ENCODE data around the gene SLC7A10. TPM values are rescaled to one million over a fixed set of nuclear protein-coding genes. Genes with fewer than 3 reads are reported as not detected.

SLC7A10 gene
- total RNA-seq, 4 donors from 2014 or later: not detected

GRCh38 chr19:33271246-33272021, 45.8 kb upstream of the SLC7A10 start:
- intact Hi-C loops (cut with DNase I; ENCODE audit: low total_unique reads): no loop called here
- H3K4me3 ChIP-seq: no peak overlapping the region
- no peak overlapping the region for H3K27ac ChIP-seq
- no peak for DNase-seq
- no peak for ATAC-seq
- no peaks in the 10 kb centered on the region for H3K27me3 ChIP-seq
- no peaks in the 10 kb centered on the region for H3K36me3 ChIP-seq
- H3K4me1 ChIP-seq: no peaks in the 10 kb centered on the region
- H3K9me3 ChIP-seq: no peaks in the 10 kb centered on the region
- in situ Hi-C loops (cut with MboI; ENCODE audit: low sequenced_read_pairs in 4 of 4): no loop called here
- no peak for TF ChIP-seq POLR2A (IDR thresholded peaks at IDR 0.05)
- TF ChIP-seq, protein P1, sequence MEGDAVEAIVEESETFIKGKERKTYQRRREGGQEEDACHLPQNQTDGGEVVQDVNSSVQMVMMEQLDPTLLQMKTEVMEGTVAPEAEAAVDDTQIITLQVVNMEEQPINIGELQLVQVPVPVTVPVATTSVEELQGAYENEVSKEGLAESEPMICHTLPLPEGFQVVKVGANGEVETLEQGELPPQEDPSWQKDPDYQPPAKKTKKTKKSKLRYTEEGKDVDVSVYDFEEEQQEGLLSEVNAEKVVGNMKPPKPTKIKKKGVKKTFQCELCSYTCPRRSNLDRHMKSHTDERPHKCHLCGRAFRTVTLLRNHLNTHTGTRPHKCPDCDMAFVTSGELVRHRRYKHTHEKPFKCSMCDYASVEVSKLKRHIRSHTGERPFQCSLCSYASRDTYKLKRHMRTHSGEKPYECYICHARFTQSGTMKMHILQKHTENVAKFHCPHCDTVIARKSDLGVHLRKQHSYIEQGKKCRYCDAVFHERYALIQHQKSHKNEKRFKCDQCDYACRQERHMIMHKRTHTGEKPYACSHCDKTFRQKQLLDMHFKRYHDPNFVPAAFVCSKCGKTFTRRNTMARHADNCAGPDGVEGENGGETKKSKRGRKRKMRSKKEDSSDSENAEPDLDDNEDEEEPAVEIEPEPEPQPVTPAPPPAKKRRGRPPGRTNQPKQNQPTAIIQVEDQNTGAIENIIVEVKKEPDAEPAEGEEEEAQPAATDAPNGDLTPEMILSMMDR (IDR thresholded peaks at IDR 0.05 in 4 of 5, conservative IDR thresholded peaks at IDR 0.05 in 1 of 5): no peak

- no peak for DNase-seq
- TF ChIP-seq POLR2A (IDR thresholded peaks at IDR 0.05): no peak
- TF ChIP-seq, protein P1 (IDR thresholded peaks at IDR 0.05 in 4 of 5, conservative IDR thresholded peaks at IDR 0.05 in 1 of 5): no peak
- no peak overlapping the region for H3K4me3 ChIP-seq
Measured at GRCh38 chr19:33270769-33271168, 45.1 kb upstream of the SLC7A10 start.

DNA sequence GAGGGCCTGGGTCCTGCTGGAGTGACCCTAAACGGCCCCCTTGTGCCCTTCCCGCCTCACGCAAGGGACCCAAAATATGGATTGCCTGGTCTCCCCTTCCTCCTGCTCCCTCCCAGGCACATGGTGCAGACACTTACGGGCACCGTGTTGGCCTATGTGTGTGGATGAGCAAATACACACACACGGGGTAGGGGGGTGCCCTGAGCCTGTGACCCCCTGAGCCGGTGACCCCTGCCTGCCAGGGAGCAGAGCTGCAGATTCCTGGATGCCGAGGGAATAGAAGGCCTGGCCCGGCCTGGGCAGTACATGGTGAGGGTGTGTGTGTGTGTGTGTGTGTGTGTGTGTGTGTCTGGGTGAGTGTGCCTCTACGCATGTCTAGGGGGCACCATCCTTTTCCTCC, 43.4 kb upstream of the SLC7A10 start:
- Histone ChIP-seq H3K27ac (no peak overlapping the region), H3K36me3 (no peaks in the 10 kb centered on the region), H3K4me1 (no peaks in the 10 kb centered on the region), H3K27me3 (no peaks in the 10 kb centered on the region), H3K9me3 (no peaks in the 10 kb centered on the region), H3K4me3 (no peak overlapping the region)
- DNase-seq: no peak
- ATAC-seq: no peak
- TF ChIP-seq, protein P1 (IDR thresholded peaks at IDR 0.05 in 4 of 5, conservative IDR thresholded peaks at IDR 0.05 in 1 of 5): no peak
- no peak for TF ChIP-seq POLR2A (IDR thresholded peaks at IDR 0.05)
- in situ Hi-C loops (cut with MboI; ENCODE audit: low sequenced_read_pairs in 4 of 4): no loop called here
- intact Hi-C loops (cut with DNase I; ENCODE audit: low total_unique reads): no loop called here

More at GRCh38 chr19:33270769-33271168, 45.1 kb upstream of the SLC7A10 start:
- Histone ChIP-seq H3K4me1 (no peaks in the 10 kb centered on the region), H3K36me3 (no peaks in the 10 kb centered on the region), H3K9me3 (no peaks in the 10 kb centered on the region), H3K27me3 (no peaks in the 10 kb centered on the region), H3K27ac (no peak overlapping the region)
- intact Hi-C loops (cut with DNase I; ENCODE audit: low total_unique reads) (no loop called here), in situ Hi-C loops (cut with MboI; ENCODE audit: low sequenced_read_pairs in 4 of 4) (no loop called here)
- no peak for ATAC-seq

DNA sequence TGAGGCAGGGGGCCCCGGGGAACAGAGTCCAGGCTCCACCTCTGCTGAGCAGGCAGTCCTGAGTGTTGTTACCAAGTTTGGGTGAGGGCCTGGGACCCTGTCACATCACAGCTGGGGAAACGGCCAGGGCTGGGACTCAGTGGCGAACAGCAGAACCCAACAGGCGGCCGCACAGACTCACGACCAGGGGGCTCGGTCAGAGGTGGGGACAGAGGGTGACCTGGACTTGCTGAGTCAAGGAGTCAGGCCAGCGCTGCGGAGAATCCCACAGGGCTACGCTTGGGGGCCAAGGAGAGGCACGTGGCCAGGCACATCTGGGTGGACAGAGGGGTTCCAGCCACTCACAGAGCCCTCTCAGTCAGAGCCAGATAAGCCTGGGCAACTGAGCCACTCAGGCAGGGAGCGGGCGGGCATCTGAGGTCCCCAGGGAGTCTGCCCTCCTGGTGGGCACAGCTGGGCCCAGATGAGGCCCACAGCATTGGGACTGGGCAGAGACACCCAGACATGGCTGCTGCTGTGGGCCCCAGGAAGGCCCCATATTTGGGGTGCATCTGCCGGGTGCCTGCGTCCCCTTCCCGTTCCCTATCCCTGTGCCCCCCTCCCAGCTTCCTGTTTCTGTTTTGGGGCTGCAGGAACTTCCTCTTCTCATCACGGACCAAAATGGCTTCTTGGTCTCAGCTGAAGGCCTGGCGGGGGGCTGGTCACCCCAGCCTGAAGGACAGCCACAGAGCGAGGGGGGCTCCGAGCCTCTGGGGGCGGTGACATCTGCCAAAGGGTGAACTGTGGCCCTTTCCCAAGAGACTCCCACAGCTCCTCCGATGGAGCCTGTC, 42.7 kb upstream of the SLC7A10 start:
- intact Hi-C loops (cut with DNase I; ENCODE audit: low total_unique reads) (no loop called here), in situ Hi-C loops (cut with MboI; ENCODE audit: low sequenced_read_pairs in 4 of 4) (no loop called here)
- no peaks in the 10 kb centered on the region for H3K9me3 ChIP-seq

More for the DNA sequence above, 42.7 kb upstream of the SLC7A10 start:
- no peaks in the 10 kb centered on the region for H3K36me3 ChIP-seq
- DNase-seq (no peak), ATAC-seq (no peak)
- TF ChIP-seq POLR2A (IDR thresholded peaks at IDR 0.05): no peak
- TF ChIP-seq, protein P1 (IDR thresholded peaks at IDR 0.05 in 4 of 5, conservative IDR thresholded peaks at IDR 0.05 in 1 of 5): no peak
- H3K4me1 ChIP-seq: no peaks in the 10 kb centered on the region
- no peak overlapping the region for H3K4me3 ChIP-seq
- no peak overlapping the region for H3K27ac ChIP-seq
- no peaks in the 10 kb centered on the region for H3K27me3 ChIP-seq
